ENCODE results near the gene TENM4. TPM values are rescaled to one million over a fixed set of nuclear protein-coding genes. Genes with fewer than 3 reads are reported as not detected.

The TENM4 gene
- polyA plus RNA-seq, 1 donor from 2014 or later: 16.8 TPM

DNA sequence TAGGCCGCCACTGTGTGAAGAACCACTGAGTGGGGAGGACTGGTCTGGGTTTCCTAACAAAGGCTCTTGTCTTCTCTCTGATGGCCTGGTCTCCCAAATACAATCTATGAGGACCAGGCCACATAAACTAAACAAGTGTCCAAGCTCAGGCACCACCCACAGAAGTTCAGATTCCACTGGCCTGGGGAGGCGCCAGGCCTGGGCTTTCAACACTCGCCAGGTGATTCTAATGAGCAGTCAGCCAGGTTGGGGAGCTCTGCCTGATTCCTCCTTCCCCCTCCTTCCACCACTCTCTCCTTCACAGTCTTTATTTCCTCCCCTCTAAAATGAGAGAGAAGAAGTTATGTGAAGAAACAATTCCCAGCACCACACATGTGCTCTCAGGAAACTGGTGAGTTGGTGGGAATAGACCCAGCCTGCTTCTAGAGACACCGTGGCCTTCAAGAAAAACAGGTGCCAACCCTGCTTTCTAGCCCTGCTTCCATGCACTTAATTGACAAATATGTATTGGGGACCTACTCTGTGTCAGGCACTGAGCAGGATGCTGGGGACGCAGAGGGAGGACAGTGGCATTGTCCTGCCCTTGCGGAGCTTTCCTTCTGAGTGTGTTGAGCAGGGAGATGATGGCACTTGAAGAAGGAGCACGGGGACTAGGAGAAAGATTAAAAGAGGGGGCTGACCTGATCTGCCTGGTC, 242.5 kb downstream of the TENM4 start:
- H3K27ac ChIP-seq (ENCODE audit: low read length): no peak overlapping the region

DNA sequence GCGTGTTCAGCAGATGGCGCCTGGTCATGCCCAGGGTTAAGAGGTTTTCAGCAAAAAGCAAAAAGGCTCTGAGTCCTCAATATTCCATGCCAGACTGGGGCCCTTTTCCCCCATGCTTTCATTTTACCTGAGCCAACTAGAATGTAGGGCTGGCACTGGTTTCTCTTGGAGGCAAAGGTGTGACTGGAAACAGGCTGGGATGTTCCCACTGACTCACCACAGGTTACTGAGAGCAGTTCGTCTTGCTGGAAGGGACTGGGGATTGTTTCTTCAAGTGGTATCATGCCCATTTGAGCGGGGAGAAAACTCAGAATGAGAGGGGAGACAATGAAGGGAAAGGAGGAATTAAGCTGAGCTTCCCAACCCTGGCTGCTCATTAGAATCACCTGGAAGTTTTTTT, 243.9 kb downstream of the TENM4 start:
- no peak overlapping the region for H3K4me2 ChIP-seq (ENCODE audit: low read length)
- no peaks in the 10 kb centered on the region for H4K20me1 ChIP-seq (ENCODE audit: insufficient read depth)
- H3F3A ChIP-seq (ENCODE audit: insufficient read depth, low read length, poor library complexity, severe bottlenecking): no peaks in the 10 kb centered on the region
- no peaks in the 10 kb centered on the region for H3K27me3 ChIP-seq (ENCODE audit: insufficient read depth, low read depth, low read length)
- H3K4me3 ChIP-seq (ENCODE audit: low read length): no peak overlapping the region
- H3K9ac ChIP-seq (ENCODE audit: low read length): no peak overlapping the region
- H3K36me3 ChIP-seq (ENCODE audit: insufficient read depth, low read length): no peaks in the 10 kb centered on the region
- TF ChIP-seq, protein P1, sequence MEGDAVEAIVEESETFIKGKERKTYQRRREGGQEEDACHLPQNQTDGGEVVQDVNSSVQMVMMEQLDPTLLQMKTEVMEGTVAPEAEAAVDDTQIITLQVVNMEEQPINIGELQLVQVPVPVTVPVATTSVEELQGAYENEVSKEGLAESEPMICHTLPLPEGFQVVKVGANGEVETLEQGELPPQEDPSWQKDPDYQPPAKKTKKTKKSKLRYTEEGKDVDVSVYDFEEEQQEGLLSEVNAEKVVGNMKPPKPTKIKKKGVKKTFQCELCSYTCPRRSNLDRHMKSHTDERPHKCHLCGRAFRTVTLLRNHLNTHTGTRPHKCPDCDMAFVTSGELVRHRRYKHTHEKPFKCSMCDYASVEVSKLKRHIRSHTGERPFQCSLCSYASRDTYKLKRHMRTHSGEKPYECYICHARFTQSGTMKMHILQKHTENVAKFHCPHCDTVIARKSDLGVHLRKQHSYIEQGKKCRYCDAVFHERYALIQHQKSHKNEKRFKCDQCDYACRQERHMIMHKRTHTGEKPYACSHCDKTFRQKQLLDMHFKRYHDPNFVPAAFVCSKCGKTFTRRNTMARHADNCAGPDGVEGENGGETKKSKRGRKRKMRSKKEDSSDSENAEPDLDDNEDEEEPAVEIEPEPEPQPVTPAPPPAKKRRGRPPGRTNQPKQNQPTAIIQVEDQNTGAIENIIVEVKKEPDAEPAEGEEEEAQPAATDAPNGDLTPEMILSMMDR (IDR thresholded peaks at IDR 0.05; ENCODE audit: poor library complexity, severe bottlenecking): no peak
- TF ChIP-seq SMC3 (conservative IDR thresholded peaks at IDR 0.05; ENCODE audit: poor library complexity) (no peak), POLR2AphosphoS5 (IDR thresholded peaks at IDR 0.05) (no peak), TAF1 (IDR thresholded peaks at IDR 0.05; ENCODE audit: low read depth) (no peak), EZH2 (IDR thresholded peaks at IDR 0.05; ENCODE audit: borderline replicate concordance, insufficient read depth, low read length, poor library complexity, severe bottlenecking) (no peak), MXI1 (conservative IDR thresholded peaks at IDR 0.05; ENCODE audit: poor library complexity, severe bottlenecking) (no peak), EP300 (conservative IDR thresholded peaks at IDR 0.05; ENCODE audit: poor library complexity, severe bottlenecking) (no peak), RAD21 (conservative IDR thresholded peaks at IDR 0.05) (no peak)
- TF ChIP-seq, protein P2, sequence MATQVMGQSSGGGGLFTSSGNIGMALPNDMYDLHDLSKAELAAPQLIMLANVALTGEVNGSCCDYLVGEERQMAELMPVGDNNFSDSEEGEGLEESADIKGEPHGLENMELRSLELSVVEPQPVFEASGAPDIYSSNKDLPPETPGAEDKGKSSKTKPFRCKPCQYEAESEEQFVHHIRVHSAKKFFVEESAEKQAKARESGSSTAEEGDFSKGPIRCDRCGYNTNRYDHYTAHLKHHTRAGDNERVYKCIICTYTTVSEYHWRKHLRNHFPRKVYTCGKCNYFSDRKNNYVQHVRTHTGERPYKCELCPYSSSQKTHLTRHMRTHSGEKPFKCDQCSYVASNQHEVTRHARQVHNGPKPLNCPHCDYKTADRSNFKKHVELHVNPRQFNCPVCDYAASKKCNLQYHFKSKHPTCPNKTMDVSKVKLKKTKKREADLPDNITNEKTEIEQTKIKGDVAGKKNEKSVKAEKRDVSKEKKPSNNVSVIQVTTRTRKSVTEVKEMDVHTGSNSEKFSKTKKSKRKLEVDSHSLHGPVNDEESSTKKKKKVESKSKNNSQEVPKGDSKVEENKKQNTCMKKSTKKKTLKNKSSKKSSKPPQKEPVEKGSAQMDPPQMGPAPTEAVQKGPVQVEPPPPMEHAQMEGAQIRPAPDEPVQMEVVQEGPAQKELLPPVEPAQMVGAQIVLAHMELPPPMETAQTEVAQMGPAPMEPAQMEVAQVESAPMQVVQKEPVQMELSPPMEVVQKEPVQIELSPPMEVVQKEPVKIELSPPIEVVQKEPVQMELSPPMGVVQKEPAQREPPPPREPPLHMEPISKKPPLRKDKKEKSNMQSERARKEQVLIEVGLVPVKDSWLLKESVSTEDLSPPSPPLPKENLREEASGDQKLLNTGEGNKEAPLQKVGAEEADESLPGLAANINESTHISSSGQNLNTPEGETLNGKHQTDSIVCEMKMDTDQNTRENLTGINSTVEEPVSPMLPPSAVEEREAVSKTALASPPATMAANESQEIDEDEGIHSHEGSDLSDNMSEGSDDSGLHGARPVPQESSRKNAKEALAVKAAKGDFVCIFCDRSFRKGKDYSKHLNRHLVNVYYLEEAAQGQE (IDR thresholded peaks at IDR 0.05; ENCODE audit: borderline replicate concordance): no peak
- peaks cover 4% of the 10 kb centered on the region for H3K9me3 ChIP-seq (ENCODE audit: low read length)
- no peaks in the 10 kb centered on the region for H3K9me2 ChIP-seq (ENCODE audit: insufficient read depth, low read length)
- no peak overlapping the region for H2AFZ ChIP-seq (ENCODE audit: low read depth, low read length)
- H3K27ac ChIP-seq (ENCODE audit: low read length): no peak overlapping the region
- H3K79me2 ChIP-seq (replicated peaks; ENCODE audit: insufficient read depth, low read length): no peaks in the 10 kb centered on the region

More for the DNA sequence above, 242.5 kb downstream of the TENM4 start:
- Histone ChIP-seq H3K36me3 (ENCODE audit: insufficient read depth, low read length) (no peaks in the 10 kb centered on the region), H3F3A (ENCODE audit: insufficient read depth, low read length, poor library complexity, severe bottlenecking) (no peaks in the 10 kb centered on the region), H3K4me2 (ENCODE audit: low read length) (no peak overlapping the region), H3K9me3 (ENCODE audit: low read length) (peaks cover under 1% of the 10 kb centered on the region), H3K79me2 (replicated peaks; ENCODE audit: insufficient read depth, low read length) (no peaks in the 10 kb centered on the region), H4K20me1 (ENCODE audit: insufficient read depth) (no peaks in the 10 kb centered on the region), H3K9ac (ENCODE audit: low read length) (no peak overlapping the region), H3K27me3 (ENCODE audit: insufficient read depth, low read depth, low read length) (no peaks in the 10 kb centered on the region), H3K4me3 (ENCODE audit: low read length) (no peak overlapping the region), H3K9me2 (ENCODE audit: insufficient read depth, low read length) (no peaks in the 10 kb centered on the region), H2AFZ (ENCODE audit: low read depth, low read length) (no peak overlapping the region)
- TF ChIP-seq RAD21 (conservative IDR thresholded peaks at IDR 0.05): no peak
- TF ChIP-seq, protein P2 (IDR thresholded peaks at IDR 0.05; ENCODE audit: borderline replicate concordance): no peak
